ENCODE data around the gene ABHD2.

Gene ABHD2

GRCh38 chr15:89149501-89150101, 61.3 kb downstream of the ABHD2 start:
- no peak for DNase-seq (ENCODE audit: low read depth, low spot score)
- in situ Hi-C loops (cut with HindIII; ENCODE audit: low sequenced_read_pairs), result no loop called here
- no peak for TF ChIP-seq CTCF (IDR thresholded peaks at IDR 0.05; ENCODE audit: low read depth, low read length)
- H3K4me3 ChIP-seq (ENCODE audit: low read depth, low read length), result no peak overlapping the region

- DNase-seq (ENCODE audit: low read depth, low spot score), result no peak
- in situ Hi-C loops (cut with HindIII; ENCODE audit: low sequenced_read_pairs), result no loop called here
- no peak for TF ChIP-seq CTCF (IDR thresholded peaks at IDR 0.05; ENCODE audit: low read depth, low read length)
- no peak overlapping the region for H3K4me3 ChIP-seq (ENCODE audit: low read depth, low read length)
Observed at GRCh38 chr15:89150287-89150686, 62.0 kb downstream of the ABHD2 start.

GRCh38 chr15:89150762-89151664, 62.8 kb downstream of the ABHD2 start:
- in situ Hi-C loops (cut with HindIII; ENCODE audit: low sequenced_read_pairs), result no loop called here
- H3K4me3 ChIP-seq (ENCODE audit: low read depth, low read length), result no peak overlapping the region
- TF ChIP-seq CTCF (IDR thresholded peaks at IDR 0.05; ENCODE audit: low read depth, low read length), result no peak
- DNase-seq (ENCODE audit: low read depth, low spot score), result no peak

- no peak for TF ChIP-seq CTCF (IDR thresholded peaks at IDR 0.05; ENCODE audit: low read depth, low read length)
- DNase-seq (ENCODE audit: low read depth, low spot score), result no peak
- H3K4me3 ChIP-seq (ENCODE audit: low read depth, low read length), result no peak overlapping the region
- in situ Hi-C loops (cut with HindIII; ENCODE audit: low sequenced_read_pairs), result no loop called here
Observed at GRCh38 chr15:89155122-89155521, 66.9 kb downstream of the ABHD2 start.

GRCh38 chr15:89155656-89156055, 67.4 kb downstream of the ABHD2 start:
- H3K4me3 ChIP-seq (ENCODE audit: low read depth, low read length), result no peak overlapping the region
- in situ Hi-C loops (cut with HindIII; ENCODE audit: low sequenced_read_pairs), result no loop called here
- no peak for DNase-seq (ENCODE audit: low read depth, low spot score)
- no peak for TF ChIP-seq CTCF (IDR thresholded peaks at IDR 0.05; ENCODE audit: low read depth, low read length)

- DNase-seq (ENCODE audit: low read depth, low spot score), result no peak
- no peak for TF ChIP-seq CTCF (IDR thresholded peaks at IDR 0.05; ENCODE audit: low read depth, low read length)
- H3K4me3 ChIP-seq (ENCODE audit: low read depth, low read length), result no peak overlapping the region
- in situ Hi-C loops (cut with HindIII; ENCODE audit: low sequenced_read_pairs), result no loop called here
Observed at GRCh38 chr15:89157061-89157460, 68.8 kb downstream of the ABHD2 start.

All from astrocyte of the spinal cord (primary cell).